HepG2 (cell line): ENCODE results near the gene PA2G4. TPM values are rescaled to one million over a fixed set of nuclear protein-coding genes. Genes with fewer than 3 reads are reported as not detected.

ENCODE experiments used
- CBFB ChIP-seq: sonication (generic); formaldehyde crosslinking; IDR thresholded peaks from 2 replicates; pipeline ENCODE4 v1.4.0; 2020; ENCODE audit warnings: missing genetic modification reagents
- DRAP1 ChIP-seq: IDR thresholded peaks from 2 replicates; pipeline ENCODE4 v1.6.1; 2016; ENCODE audit warnings: missing genetic modification reagents, missing compliant biosample characterization
- EHMT2 ChIP-seq: fragments of 200-600 bp; sonication (generic); IDR thresholded peaks from 2 replicates; pipeline ENCODE4 v1.7.0; 2017; ENCODE audit warnings: antibody characterized with exemption, low read depth, low read length, borderline replicate concordance
- FOSL2 ChIP-seq: sonication (generic); formaldehyde crosslinking; IDR thresholded peaks from 2 replicates; pipeline ENCODE4 v1.4.0; 2020; ENCODE audit warnings: missing genetic modification reagents
- GABPB1 ChIP-seq: IDR thresholded peaks from 2 replicates; pipeline ENCODE4 v1.6.1; 2016; ENCODE audit warnings: mild to moderate bottlenecking, missing genetic modification reagents, moderate library complexity, missing compliant biosample characterization
- GMEB1 ChIP-seq: sonication (generic); formaldehyde crosslinking; IDR thresholded peaks from 2 replicates; pipeline ENCODE4 v1.5.1; 2020; ENCODE audit warnings: missing genetic modification reagents, mild to moderate bottlenecking, borderline replicate concordance
- MAFK ChIP-seq, 2 experiments: IDR thresholded peaks in 1 of 2; conservative IDR thresholded peaks in 1 of 2; 2 replicates each; pipeline ENCODE4 v1.6.1; 2011; ENCODE audit warnings: improper control_type of control experiment in 2 of 2, low read length in 2 of 2
- MTERF4 ChIP-seq: sonication (generic); formaldehyde crosslinking; IDR thresholded peaks from 2 replicates; pipeline ENCODE4 v1.8.0; 2023; ENCODE audit warnings: mild to moderate bottlenecking, missing genetic modification reagents
- MYC ChIP-seq: sonication (generic); formaldehyde crosslinking; IDR thresholded peaks from 2 replicates; pipeline ENCODE4 v1.9.0; 2021; ENCODE audit warnings: missing genetic modification reagents, borderline replicate concordance
- ZFP41 ChIP-seq: sonication (generic); formaldehyde crosslinking; IDR thresholded peaks from 2 replicates; pipeline ENCODE4 v1.4.0; 2020; ENCODE audit warnings: mild to moderate bottlenecking, missing genetic modification reagents, borderline replicate concordance
- ZFP91 ChIP-seq: sonication (generic); formaldehyde crosslinking; IDR thresholded peaks from 2 replicates; pipeline ENCODE4 v1.9.0; 2022; ENCODE audit warnings: missing genetic modification reagents, mild to moderate bottlenecking, borderline replicate concordance
- ZNF547 ChIP-seq: sonication (generic); formaldehyde crosslinking; IDR thresholded peaks from 2 replicates; pipeline ENCODE4 v1.5.1; 2020; ENCODE audit warnings: mild to moderate bottlenecking, missing genetic modification reagents
- ZNF564 ChIP-seq: sonication (generic); formaldehyde crosslinking; IDR thresholded peaks from 2 replicates; pipeline ENCODE4 v1.8.1; 2023; ENCODE audit warnings: mild to moderate bottlenecking, missing genetic modification reagents
- ZNF616 ChIP-seq: sonication (generic); formaldehyde crosslinking; IDR thresholded peaks from 2 replicates; pipeline ENCODE4 v1.5.0; 2020; ENCODE audit warnings: low read depth, mild to moderate bottlenecking, missing genetic modification reagents
- ZNF670 ChIP-seq: sonication (generic); formaldehyde crosslinking; IDR thresholded peaks from 2 replicates; pipeline ENCODE4 v1.8.0; 2022; ENCODE audit warnings: mild to moderate bottlenecking, missing genetic modification reagents, borderline replicate concordance
- ZNF770 ChIP-seq: sonication (generic); formaldehyde crosslinking; IDR thresholded peaks from 2 replicates; pipeline ENCODE4 v1.5.0; 2020; ENCODE audit warnings: mild to moderate bottlenecking, missing genetic modification reagents
- polyA plus RNA-seq, 8 experiments: library from polyadenylated mRNA; depleted of rRNA in 3 of 8; stranded (reverse) in 7 of 8; unstranded in 1 of 8; fragments of >200 nt; fragmentation: Illumina TruSeq in 4 of 8; extraction: Trizol in 4 of 8; gene quantifications; 2 replicates each; pipeline versions ENCODE4 v1.2.1 to v1.2.3, GENCODE V29; 2011 to 2016; ENCODE audit warnings: low read depth in 4 of 8, missing spikeins in 1 of 8, mixed read lengths in 1 of 8; ENCODE audit not compliant: insufficient read depth in 1 of 8
- total RNA-seq, 5 experiments: library from RNA; depleted of rRNA; stranded (reverse); fragments of >200 nt; fragmentation: Illumina TruSeq; extraction: Trizol; gene quantifications; 2 replicates each; pipeline ENCODE4 v1.2.3, GENCODE V29; 2016; ENCODE audit warnings: low read depth in 1 of 5
- TF ChIP-seq, protein P1 (sequence below): sonication (generic); formaldehyde crosslinking; IDR thresholded peaks from 2 replicates; pipeline ENCODE4 v1.4.0; 2020; ENCODE audit warnings: missing genetic modification reagents

The PA2G4 gene
- total and polyA plus RNA-seq, 2 of the 13 experiments (the other 11 are each of a cell fraction or from before 2014, with no cell fraction given), result 147 to 240 TPM

GRCh38 chr12:56116267-56117081 is 12.1 kb downstream of the PA2G4 start, which contains the start of gene RPL41 (continued):
- TF ChIP-seq MTERF4, result no peak
- TF ChIP-seq ZNF564 (CRISPR knock-in tag), result no peak
- peak; percentile 52; the same call in 1 of the 2 replicates for TF ChIP-seq CBFB (CRISPR knock-in tag)
- TF ChIP-seq FOSL2 (CRISPR knock-in tag), result peak; percentile 44; the same call in 1 of the 2 replicates
- 0 out of 2 replicates have a peak, but pooled peaks have one; percentile 3 for TF ChIP-seq ZNF770 (CRISPR knock-in tag)
- TF ChIP-seq ZNF547 (CRISPR knock-in tag), result no peak
- TF ChIP-seq MYC (CRISPR knock-in tag), result peak; percentile 95
- no peak for TF ChIP-seq ZFP41 (CRISPR knock-in tag)
- TF ChIP-seq ZFP91 (CRISPR knock-in tag), result no peak; the same call in 1 of the 2 replicates
- TF ChIP-seq EHMT2, result no peak
- peak; percentile 94 for TF ChIP-seq GABPB1 (CRISPR knock-in tag)
- TF ChIP-seq, protein P1, sequence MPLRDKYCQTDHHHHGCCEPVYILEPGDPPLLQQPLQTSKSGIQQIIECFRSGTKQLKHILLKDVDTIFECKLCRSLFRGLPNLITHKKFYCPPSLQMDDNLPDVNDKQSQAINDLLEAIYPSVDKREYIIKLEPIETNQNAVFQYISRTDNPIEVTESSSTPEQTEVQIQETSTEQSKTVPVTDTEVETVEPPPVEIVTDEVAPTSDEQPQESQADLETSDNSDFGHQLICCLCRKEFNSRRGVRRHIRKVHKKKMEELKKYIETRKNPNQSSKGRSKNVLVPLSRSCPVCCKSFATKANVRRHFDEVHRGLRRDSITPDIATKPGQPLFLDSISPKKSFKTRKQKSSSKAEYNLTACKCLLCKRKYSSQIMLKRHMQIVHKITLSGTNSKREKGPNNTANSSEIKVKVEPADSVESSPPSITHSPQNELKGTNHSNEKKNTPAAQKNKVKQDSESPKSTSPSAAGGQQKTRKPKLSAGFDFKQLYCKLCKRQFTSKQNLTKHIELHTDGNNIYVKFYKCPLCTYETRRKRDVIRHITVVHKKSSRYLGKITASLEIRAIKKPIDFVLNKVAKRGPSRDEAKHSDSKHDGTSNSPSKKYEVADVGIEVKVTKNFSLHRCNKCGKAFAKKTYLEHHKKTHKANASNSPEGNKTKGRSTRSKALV (CRISPR knock-in tag), result peak; percentile 67; the same call in 1 of the 2 replicates
- 0 out of 2 replicates have a peak, but pooled peaks have one; percentile 36 for TF ChIP-seq ZNF616 (CRISPR knock-in tag)
- TF ChIP-seq MAFK (conservative IDR thresholded peaks at IDR 0.05 in 1 of 2, IDR thresholded peaks at IDR 0.05 in 1 of 2; ENCODE audit: low read length in 2 of 2), result no peak
- peak; percentile 40; the same call in 1 of the 2 replicates for TF ChIP-seq GMEB1 (CRISPR knock-in tag)
- TF ChIP-seq DRAP1 (CRISPR knock-in tag), result peak; percentile 98
- no peak for TF ChIP-seq ZNF670 (CRISPR knock-in tag)
